Purkinje cell (primary cell): Measurements from ENCODE around the gene NTF4. TPM values are rescaled to one million over a fixed set of nuclear protein-coding genes. Genes with fewer than 3 reads are reported as not detected.

Source experiments
- polyA plus RNA-seq: library from polyadenylated mRNA; unstranded; fragments of >200 nt; fragmentation: Nextera tagmentation; gene quantifications from 2 replicates; pipeline ENCODE4 v1.2.1, GENCODE V29; 2014

NTF4 gene, protein sequence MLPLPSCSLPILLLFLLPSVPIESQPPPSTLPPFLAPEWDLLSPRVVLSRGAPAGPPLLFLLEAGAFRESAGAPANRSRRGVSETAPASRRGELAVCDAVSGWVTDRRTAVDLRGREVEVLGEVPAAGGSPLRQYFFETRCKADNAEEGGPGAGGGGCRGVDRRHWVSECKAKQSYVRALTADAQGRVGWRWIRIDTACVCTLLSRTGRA
- polyA plus RNA-seq, result not detected in 2 replicates

DNA sequence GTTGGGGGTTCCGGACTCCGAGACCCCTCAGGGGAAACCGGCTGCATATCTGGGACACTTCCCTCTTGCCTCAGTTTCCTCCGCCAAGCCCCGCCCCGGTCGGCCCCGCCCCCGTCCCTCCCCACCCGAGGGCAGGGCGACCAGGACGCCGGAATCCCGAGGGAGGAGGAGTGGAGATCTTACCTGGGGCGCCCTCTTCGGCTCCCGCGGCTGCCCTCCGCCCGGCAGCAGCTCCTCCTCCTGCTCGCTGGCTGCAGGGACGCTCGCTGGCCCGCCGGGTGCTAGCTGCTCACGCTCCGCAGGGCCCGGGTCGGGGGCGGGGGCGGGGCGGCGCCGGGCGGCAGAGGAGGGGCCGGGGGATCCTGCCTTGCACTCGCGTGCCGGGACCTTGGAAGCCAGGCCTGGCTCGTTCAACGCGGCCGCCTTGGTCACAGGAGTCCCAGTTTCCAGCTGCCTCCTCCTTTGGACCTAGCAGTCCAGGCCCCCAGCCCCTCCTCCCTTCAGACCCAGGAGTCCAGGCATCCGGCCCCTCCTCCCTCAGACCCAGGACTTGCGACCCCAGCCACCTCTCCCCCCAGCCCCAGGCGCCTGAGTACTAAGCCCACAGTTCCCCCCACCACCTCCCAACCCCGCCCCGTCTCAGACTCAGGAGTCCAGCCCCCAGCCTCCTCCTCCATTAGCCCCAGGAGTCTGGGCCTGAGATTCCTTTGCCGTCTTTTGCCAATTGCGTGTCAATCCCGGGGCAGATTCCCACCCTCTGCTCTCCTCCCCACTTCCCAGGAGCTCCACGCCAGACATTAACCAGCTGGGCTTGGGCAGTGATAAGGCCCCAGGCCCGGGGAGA lies at the start of gene NTF4:
TSS of gene NTF4 (minus strand) at position 51 of the 844 bp plus-strand sequence. CDS start 2,821 bp downstream, outside the sequence.

DNA sequence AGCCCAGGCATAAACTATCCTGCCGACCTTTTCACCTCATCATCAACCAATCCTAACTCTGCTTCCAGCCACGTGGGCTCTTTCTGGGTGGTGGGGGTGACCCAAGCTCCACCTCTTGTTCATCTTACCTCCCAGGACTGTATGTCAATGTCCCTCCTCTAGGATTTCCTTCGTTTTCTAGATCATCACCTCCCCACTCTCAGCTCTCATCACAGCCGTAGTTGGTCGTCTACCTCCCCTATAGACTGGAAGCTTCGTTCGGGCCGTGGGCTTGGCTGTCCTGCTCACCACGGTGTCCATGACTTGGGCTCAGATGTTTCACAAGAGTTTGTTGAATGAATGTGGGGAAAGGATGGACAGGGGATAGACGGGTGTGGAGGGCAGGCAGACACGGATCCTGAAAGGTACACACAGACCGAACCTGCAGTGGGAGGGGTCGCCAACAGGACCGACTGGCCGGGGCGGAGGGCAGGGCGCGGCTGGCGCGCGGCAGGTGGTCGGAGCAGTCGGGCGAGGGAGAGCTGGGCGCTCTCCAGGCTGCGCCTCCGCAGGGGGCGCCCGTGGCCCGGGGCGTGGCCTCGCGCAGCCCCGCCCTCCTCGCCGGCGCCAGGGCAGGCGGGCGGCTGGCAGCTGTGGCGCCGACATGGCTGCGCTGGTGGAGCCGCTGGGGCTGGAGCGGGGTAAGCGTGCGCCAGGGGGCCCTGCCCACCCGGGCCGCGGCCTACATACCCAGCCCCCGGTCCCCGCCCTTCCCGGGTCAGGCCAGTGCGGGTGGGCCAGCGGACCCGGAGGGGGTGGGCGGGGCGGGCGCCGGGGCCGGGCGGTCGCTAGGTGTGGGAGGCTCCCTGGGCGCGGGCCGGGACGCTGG lies 49.4 kb upstream of the NTF4 start, which contains the start of gene LIN7B:
TSS of gene LIN7B (plus strand) at position 609 of the 868 bp plus-strand sequence. CDS start at position 644, 35 bp downstream.

DNA sequence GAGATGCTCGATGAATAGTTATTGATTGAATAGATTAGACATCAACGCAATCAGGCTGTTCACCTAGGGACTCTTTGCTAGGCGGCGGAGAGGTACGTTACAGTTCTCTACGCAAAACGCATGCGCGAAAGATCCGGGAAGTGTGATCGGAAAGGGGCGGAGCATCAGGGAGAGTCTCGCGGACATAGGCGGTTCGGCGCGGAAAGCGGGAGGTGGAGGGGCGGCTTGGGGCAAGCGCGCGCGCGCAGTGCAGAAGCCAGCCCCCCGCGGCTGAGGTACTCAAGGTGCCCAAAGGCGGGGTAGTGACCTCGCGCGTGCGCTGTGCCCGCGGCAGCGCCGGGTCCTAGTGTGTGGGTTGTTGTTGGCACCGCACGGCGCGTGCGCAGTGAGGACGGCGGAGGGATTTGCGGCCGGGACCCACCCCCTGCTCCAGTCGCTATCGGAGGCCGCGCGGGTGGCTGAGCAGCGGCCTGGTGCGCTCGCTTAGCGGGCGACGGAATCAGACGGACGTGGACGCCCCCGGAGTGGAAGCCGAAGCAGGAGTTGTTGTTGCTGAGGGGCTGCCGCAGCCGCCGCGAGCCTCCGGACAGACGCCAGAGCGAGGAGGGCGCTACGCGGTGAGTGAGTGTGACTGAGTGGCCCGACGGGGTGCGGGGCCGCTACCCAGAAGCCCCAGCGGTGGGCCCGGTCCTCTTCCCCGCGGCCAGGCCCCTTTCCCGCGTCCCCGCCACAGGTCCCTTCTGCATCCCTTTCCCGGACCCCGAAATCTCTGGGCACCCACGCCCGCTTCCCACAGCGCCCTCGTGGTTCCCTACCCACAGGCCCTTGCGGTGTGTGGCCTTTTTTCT lies 20.6 kb upstream of the NTF4 start, which contains the start of gene SNRNP70:
TSS of gene SNRNP70 (plus strand) at position 432 of the 848 bp plus-strand sequence. CDS start 964 bp downstream, outside the sequence.

DNA sequence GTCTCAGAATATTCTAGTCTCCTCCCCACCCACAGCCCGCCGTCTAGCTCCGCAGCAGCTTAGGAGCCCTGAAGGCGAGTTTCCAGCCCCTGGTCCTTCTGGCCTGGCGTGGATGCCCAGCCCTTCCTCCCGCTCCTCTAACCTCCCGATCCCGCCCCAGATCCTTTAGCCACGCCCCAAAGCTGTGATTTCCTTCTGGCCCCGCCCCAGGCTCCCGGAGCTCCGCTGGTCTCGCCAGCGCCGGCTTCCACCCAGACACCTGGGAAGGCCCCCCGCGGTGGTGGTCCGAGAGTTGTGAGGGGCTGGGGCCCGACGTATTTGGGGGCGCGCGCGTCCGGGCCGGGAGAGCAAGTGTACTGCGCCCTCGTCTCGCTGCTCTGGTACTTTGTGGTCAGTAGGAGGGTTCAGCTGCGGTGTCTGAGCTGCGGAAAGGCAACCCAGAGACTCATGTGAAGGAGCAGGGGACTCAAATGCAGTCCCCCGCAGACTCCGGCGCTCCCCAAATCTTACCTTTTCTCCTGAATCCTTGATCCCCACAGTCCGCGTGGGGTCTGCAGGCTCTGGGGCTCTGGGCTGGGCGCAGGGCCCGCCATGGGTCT lies 6.9 kb downstream of the NTF4 start, which contains the start of gene CGB7:
TSS of gene CGB7 (minus strand) at position 114 of the 599 bp plus-strand sequence. CDS start 2,374 bp downstream, outside the sequence.

DNA sequence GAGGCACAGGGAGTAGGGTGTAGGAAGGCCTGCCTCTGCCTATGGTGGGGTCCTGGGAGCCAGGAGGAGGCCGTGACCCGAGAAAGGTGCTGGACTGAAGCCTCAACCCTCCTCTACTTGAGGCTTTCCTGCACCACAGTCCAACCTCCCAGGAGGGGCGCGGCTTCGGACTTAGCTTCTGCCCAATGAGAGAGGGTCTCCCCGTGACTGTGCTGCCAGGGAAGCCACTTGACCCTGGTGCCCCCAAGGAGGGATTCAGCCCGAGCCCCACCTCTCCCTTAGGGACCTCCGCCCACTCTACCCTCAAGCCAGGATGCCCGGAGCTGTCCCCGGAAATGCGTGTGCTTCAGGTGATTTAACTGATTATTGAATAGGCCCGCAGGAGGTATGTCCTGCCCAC lies 15.6 kb downstream of the NTF4 start, which contains the start of gene CGB8:
TSS of gene CGB8 (minus strand) at position 101 of the 400 bp plus-strand sequence. CDS start 372 bp downstream, outside the sequence.

DNA sequence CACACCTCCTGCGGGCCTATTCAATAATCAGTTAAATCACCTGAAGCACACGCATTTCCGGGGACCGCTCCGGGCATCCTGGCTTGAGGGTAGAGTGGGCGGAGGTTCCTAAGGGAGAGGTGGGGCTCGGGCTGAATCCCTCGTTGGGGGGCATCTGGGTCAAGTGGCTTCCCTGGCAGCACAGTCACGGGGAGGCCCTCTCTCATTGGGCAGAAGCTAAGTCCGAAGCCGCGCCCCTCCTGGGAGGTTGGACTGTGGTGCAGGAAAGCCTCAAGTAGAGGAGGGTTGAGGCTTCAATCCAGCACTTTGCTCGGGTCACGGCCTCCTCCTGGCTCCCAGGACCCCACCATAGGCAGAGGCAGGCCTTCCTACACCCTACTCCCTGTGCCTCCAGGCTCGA lies 21.1 kb downstream of the NTF4 start, which contains the start of gene CGB5:
TSS of gene CGB5 (plus strand) at position 301 of the 400 bp plus-strand sequence. CDS start 362 bp downstream, outside the sequence.

DNA sequence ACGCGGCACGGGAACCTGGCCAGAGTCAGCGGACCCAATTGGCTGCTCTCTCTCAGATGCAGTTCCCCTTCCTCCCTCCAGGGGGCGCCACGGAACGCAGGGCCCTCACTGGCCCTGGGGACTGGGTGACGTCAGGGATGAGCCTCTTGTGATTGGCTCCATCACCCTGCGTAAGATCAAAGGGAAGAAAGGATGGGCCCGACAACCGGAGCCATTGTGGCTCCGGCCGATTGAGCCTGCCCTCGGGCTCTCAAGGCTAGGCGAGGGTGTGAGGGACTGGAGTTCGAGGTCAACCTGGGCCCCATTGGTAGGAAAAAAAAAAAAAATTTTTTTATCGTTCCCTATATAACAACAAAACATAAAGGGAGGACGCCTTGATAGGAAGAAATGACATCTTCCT lies 27.8 kb downstream of the NTF4 start, which contains the start of gene CGB1:
TSS of gene CGB1 (minus strand) at position 81 of the 400 bp plus-strand sequence. CDS start 184 bp downstream, outside the sequence.

DNA sequence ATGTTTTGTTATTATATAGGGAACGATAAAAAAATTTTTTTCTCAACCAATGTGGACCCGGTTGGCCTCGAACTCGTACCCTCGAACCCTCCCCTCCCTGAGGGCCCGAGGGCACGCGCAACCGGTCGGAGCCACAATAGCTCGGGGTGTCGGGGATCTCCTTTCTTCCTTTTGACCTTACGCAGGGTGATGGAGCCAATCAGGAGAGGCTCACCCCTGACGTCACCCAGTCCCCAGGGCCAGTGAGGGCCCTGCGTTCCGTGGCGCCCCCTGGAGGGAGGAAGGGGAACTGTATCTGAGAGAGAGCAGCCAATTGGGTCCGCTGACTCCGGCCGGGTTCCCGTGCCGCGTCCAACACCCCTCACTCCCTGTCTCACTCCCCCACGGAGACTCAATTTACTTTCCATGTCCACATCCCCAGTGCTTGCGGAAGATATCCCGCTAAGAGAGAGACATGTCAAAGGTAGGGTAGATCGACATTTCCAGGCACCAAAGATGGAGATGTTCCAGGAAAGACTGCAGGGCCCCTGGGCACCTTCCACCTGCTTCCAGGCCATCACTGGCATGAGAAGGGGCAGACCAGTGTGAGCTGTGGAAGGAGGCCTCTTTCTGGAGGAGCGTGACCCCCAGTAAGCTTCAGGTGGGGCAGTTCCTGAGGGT lies 32.8 kb downstream of the NTF4 start, which contains the start of gene CGB2:
TSS of gene CGB2 (plus strand) at position 249 of the 660 bp plus-strand sequence. CDS start at position 455, 206 bp downstream.

DNA sequence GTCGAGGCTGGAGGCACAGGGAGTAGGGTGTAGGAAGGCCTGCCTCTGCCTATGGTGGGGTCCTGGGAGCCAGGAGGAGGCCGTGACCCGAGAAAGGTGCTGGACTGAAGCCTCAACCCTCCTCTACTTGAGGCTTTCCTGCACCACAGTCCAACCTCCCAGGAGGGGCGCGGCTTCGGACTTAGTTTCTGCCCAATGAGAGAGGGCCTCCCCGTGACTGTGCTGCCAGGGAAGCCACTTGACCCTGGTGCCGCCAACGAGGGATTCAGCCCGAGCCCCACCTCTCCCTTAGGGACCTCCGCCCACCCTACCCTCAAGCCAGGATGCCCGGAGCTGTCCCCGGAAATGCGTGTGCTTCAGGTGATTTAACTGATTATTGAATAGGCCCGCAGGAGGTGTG lies 40.4 kb downstream of the NTF4 start, which contains the start of gene CGB3:
TSS of gene CGB3 (minus strand) at position 101 of the 400 bp plus-strand sequence. CDS start 362 bp downstream, outside the sequence.

DNA sequence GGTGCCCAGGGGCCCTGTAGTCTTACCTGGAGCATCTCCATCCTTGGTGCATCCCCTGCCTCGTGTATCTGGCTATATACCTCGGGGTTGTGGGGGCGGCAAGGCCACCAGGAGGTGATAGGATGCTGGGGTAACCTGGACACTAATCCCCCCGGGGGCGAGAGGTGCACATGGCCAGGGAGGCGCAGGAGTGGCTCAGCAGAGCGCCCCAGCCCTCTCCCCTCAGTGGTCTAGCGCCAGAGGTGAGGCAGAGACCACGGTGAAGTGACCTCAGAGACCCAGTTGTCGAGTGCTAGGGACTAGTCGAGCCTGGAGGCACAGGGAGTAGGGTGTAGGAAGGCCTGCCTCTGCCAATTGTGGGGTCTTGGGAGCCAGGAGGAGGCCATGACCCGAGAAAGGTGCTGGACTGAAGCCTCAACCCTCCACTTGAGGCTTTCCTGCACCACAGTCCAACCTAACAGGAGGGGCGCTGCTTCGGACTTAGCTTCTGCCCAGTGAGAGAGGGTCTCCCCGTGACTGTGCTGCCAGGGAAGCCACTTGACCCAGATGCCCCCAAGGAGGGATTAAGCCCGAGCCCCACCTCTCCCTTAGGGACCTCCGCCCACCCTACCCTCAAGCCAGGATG lies 47.5 kb downstream of the NTF4 start, which contains the start of gene LHB:
TSS of gene LHB (minus strand) at position 51 of the 625 bp plus-strand sequence. CDS start at position 41, 10 bp downstream.

Other genes starting within 250 kb of the NTF4 start
- gene HSD17B14, start 228.3 kb downstream of the NTF4 start, polyA plus RNA-seq, result 12.4 and 12.5 TPM in 2 replicates
- not detected in 2 replicates for gene PLEKHA4, start 196.2 kb downstream of the NTF4 start, polyA plus RNA-seq
- gene PPP1R15A, start 192.4 kb downstream of the NTF4 start, polyA plus RNA-seq, result 1.7 TPM in 1 of 2 replicates, not detected in the other
- gene TULP2, start 166.1 kb downstream of the NTF4 start, polyA plus RNA-seq, result not detected in 2 replicates
- gene NUCB1, start 164.5 kb downstream of the NTF4 start, polyA plus RNA-seq, result 28.0 and 39.6 TPM in 2 replicates
- not detected in 2 replicates for gene DHDH, start 131.1 kb downstream of the NTF4 start, polyA plus RNA-seq
- gene BAX, start 109.9 kb downstream of the NTF4 start, polyA plus RNA-seq, result 1.0 TPM in 1 of 2 replicates, not detected in the other
- 471 and 609 TPM in 2 replicates for gene FTL, start 99.5 kb downstream of the NTF4 start, polyA plus RNA-seq
- 1.3 and 1.4 TPM in 2 replicates for gene GYS1, start 71.5 kb downstream of the NTF4 start, polyA plus RNA-seq
- 40.7 and 53.3 TPM in 2 replicates for gene RUVBL2, start 70.9 kb downstream of the NTF4 start, polyA plus RNA-seq
- not detected in 2 replicates for gene LHB, start 47.7 kb downstream of the NTF4 start, polyA plus RNA-seq
- gene CGB3, start 40.5 kb downstream of the NTF4 start, polyA plus RNA-seq, result not detected in 2 replicates
- gene CGB2, start 32.9 kb downstream of the NTF4 start, polyA plus RNA-seq, result not detected in 2 replicates
- gene CGB1, start 27.9 kb downstream of the NTF4 start, polyA plus RNA-seq, result not detected in 2 replicates
- gene CGB5, start 21.0 kb downstream of the NTF4 start, polyA plus RNA-seq, result not detected in 2 replicates
- not detected in 2 replicates for gene CGB8, start 15.7 kb downstream of the NTF4 start, polyA plus RNA-seq
- gene CGB7, start 7.1 kb downstream of the NTF4 start, polyA plus RNA-seq, result not detected in 2 replicates
- gene KCNA7, start 7.9 kb upstream of the NTF4 start, polyA plus RNA-seq, result not detected in 2 replicates
- gene SNRNP70, start 20.6 kb upstream of the NTF4 start, polyA plus RNA-seq, result 6.3 and 7.5 TPM in 2 replicates
- gene LIN7B, start 49.6 kb upstream of the NTF4 start, polyA plus RNA-seq, result 34.2 and 35.7 TPM in 2 replicates
- 4.2 TPM in 1 of 2 replicates, not detected in the other for gene C19orf73, start 54.3 kb upstream of the NTF4 start, polyA plus RNA-seq
- 1.2 and 9.4 TPM in 2 replicates for gene PPFIA3, start 54.7 kb upstream of the NTF4 start, polyA plus RNA-seq
- gene HRC, start 90.6 kb upstream of the NTF4 start, polyA plus RNA-seq, result not detected in 2 replicates
- gene TRPM4, start 93.0 kb upstream of the NTF4 start, polyA plus RNA-seq, result 0.55 and 2.0 TPM in 2 replicates